HepG2 (cell line): ENCODE results near the gene FGFBP2. TPM values are rescaled to one million over a fixed set of nuclear protein-coding genes. Genes with fewer than 3 reads are reported as not detected.

Experiments used
- ATAC-seq: fragments of 200-7000 bp; cut with Tn5 transposase; 3 replicates; pipeline ENCODE4 v1.9.1; 2020; ENCODE audit warnings: mild to moderate bottlenecking, moderate library complexity
- BruUV-seq: library from RNA; stranded (reverse); fragments of 400-500 nt; replicated peaks from 2 replicates; lab custom pipeline; 2021; lab: Mats Ljungman, UMichigan
- CTCF ChIA-PET: fragments of 300-600 bp; formaldehyde crosslinking; extraction: SDS; loops from one replicate; lab custom pipeline; 2021; ENCODE audit warnings: low total read pairs, inconsistent platforms, low intra/inter-chr PET ratio; lab: Yijun Ruan, JAX
- POLR2A ChIA-PET: fragments of 350-600 bp; sonication (Branson Sonifier 250); formaldehyde crosslinking; loops from one replicate; lab custom pipeline; 2020; ENCODE audit warnings: antibody characterized with exemption, inconsistent platforms; lab: Yijun Ruan, JAX
- DNase-seq: peaks from one replicate; pipeline ENCODE4 v3.0.0-alpha.2; 2015; ENCODE audit warnings: low spot score
- FAIRE-seq: peaks from 3 replicates; lab custom pipeline; 2011; peaks lifted over from hg19 to GRCh38; lab: Jason Lieb, UNC
- H2AFZ ChIP-seq: one replicate; pipeline ENCODE4 v1.6.1; 2011; ENCODE audit warnings: low read length, inconsistent platforms
- H3K27ac ChIP-seq: fragments of 300-600 bp; 3 replicates; pipeline ENCODE4 v1.8.0; 2011; ENCODE audit warnings: mixed run types, mild to moderate bottlenecking, mixed read lengths, low read length, inconsistent platforms; ENCODE audit not compliant: insufficient read depth; ENCODE audit errors: extremely low read length
- H3K27me3 ChIP-seq, 2 experiments: fragments of 200-600 bp in 1 of 2; 2 replicates in 1 of 2; 3 replicates in 1 of 2; pipeline versions ENCODE4 v1.6.0 to v1.8.0; 2011; ENCODE audit warnings: low read length in 2 of 2, mild to moderate bottlenecking in 2 of 2, moderate library complexity in 2 of 2, inconsistent platforms in 1 of 2; ENCODE audit not compliant: insufficient read depth in 2 of 2, control insufficient read depth in 1 of 2
- H3K36me3 ChIP-seq, 2 experiments: fragments of 200-600 bp in 1 of 2; replicated peaks in 1 of 2; 2 replicates in 1 of 2; 3 replicates in 1 of 2; pipeline versions ENCODE4 v1.5.1 to v1.8.0; 2011; ENCODE audit warnings: low read length in 2 of 2, inconsistent platforms in 1 of 2; ENCODE audit not compliant: insufficient read depth in 2 of 2, control insufficient read depth in 1 of 2
- H3K4me1 ChIP-seq: 2 replicates; pipeline ENCODE4 v1.5.1; 2012; ENCODE audit warnings: low read length, inconsistent platforms; ENCODE audit not compliant: insufficient read depth
- H3K4me2 ChIP-seq: 2 replicates; pipeline ENCODE4 v1.6.0; 2011; ENCODE audit warnings: low read depth, low read length, inconsistent platforms
- H3K4me3 ChIP-seq, 3 experiments: fragments of 200-600 bp in 1 of 3; sonication (generic), shearing (Covaris generic) in 1 of 3; replicated peaks in 1 of 3; 2 replicates each; pipeline ENCODE4 v1.5.1; 2011 to 2016; ENCODE audit warnings: low read length in 3 of 3, inconsistent platforms in 2 of 3, low read depth in 2 of 3, mild to moderate bottlenecking in 2 of 3, control low read depth in 1 of 3, mixed read lengths in 1 of 3; ENCODE audit not compliant: insufficient read depth in 1 of 3
- H3K79me2 ChIP-seq: one replicate; pipeline ENCODE4 v1.6.1; 2011; ENCODE audit warnings: low read length, inconsistent platforms; ENCODE audit not compliant: insufficient read depth
- H3K9ac ChIP-seq: 2 replicates; pipeline ENCODE4 v1.6.0; 2011; ENCODE audit warnings: mild to moderate bottlenecking, low read depth, low read length, inconsistent platforms; ENCODE audit not compliant: insufficient read depth
- H3K9me3 ChIP-seq: 2 replicates; pipeline ENCODE4 v1.5.1; 2012; ENCODE audit warnings: mild to moderate bottlenecking, low read length
- H4K20me1 ChIP-seq: 2 replicates; pipeline ENCODE4 v1.6.0; 2011; ENCODE audit warnings: inconsistent platforms, mild to moderate bottlenecking, low read length, moderate library complexity; ENCODE audit not compliant: insufficient read depth
- ARNTL ChIP-seq: sonication (generic); formaldehyde crosslinking; IDR thresholded peaks from 2 replicates; pipeline ENCODE4 v1.4.0; 2020; ENCODE audit warnings: mild to moderate bottlenecking, missing genetic modification reagents
- ATM ChIP-seq: fragments of 450-650 bp; IDR thresholded peaks from 2 replicates; pipeline ENCODE4 v1.7.1; 2017; ENCODE audit warnings: mild to moderate bottlenecking, borderline replicate concordance
- GTF2F1 ChIP-seq: fragments of 150-350 bp; IDR thresholded peaks from 2 replicates; pipeline ENCODE4 v1.6.1; 2014; ENCODE audit warnings: low read length
- MAFF ChIP-seq: IDR thresholded peaks from 2 replicates; pipeline ENCODE4 v1.6.1; 2011; ENCODE audit warnings: low read depth, low read length, improper control_type of control experiment
- MAFK ChIP-seq, 2 experiments: IDR thresholded peaks in 1 of 2; conservative IDR thresholded peaks in 1 of 2; 2 replicates each; pipeline ENCODE4 v1.6.1; 2011; ENCODE audit warnings: improper control_type of control experiment in 2 of 2, low read length in 2 of 2
- NONO ChIP-seq, 2 experiments: fragments of 450-650 bp in 1 of 2; sonication (generic) in 1 of 2; formaldehyde crosslinking in 1 of 2; IDR thresholded peaks in 1 of 2; conservative IDR thresholded peaks in 1 of 2; 2 replicates each; pipeline versions ENCODE4 v1.6.1 to v1.8.0; 2017 to 2022; ENCODE audit warnings: mild to moderate bottlenecking in 1 of 2, missing genetic modification reagents in 1 of 2, moderate library complexity in 1 of 2
- ZNF616 ChIP-seq: sonication (generic); formaldehyde crosslinking; IDR thresholded peaks from 2 replicates; pipeline ENCODE4 v1.5.0; 2020; ENCODE audit warnings: low read depth, mild to moderate bottlenecking, missing genetic modification reagents
- ZNF7 ChIP-seq: IDR thresholded peaks from 2 replicates; pipeline ENCODE4 v1.6.1; 2016; ENCODE audit warnings: missing biosample characterization, missing genetic modification reagents
- WGBS: methylation state at CpG from one replicate; pipeline ENCODE4 v1.1.6; 2017; ENCODE audit warnings: low lambda C conversion rate; 5-methylcytosine and 5-hydroxymethylcytosine counted together
- in situ Hi-C: cut with HindIII; loops from 2 replicates; pipeline ENCODE4 v1.10.0; 2017; ENCODE audit warnings: low pct_unique_long_range_greater_than_20kb; ENCODE audit not compliant: extremely low pct_ligation_motif_present
- intact Hi-C: fragments of 100-400 bp; cut with micrococcal nuclease; formaldehyde crosslinking; loops from one replicate; pipeline ENCODE4 v1.10.0; 2022; ENCODE audit not compliant: unreplicated experiment
- polyA plus RNA-seq, 8 experiments: library from polyadenylated mRNA; depleted of rRNA in 3 of 8; stranded (reverse) in 7 of 8; unstranded in 1 of 8; fragments of >200 nt; fragmentation: Illumina TruSeq in 4 of 8; extraction: Trizol in 4 of 8; gene quantifications; 2 replicates each; pipeline versions ENCODE4 v1.2.1 to v1.2.3, GENCODE V29; 2011 to 2016; ENCODE audit warnings: low read depth in 4 of 8, missing spikeins in 1 of 8, mixed read lengths in 1 of 8; ENCODE audit not compliant: insufficient read depth in 1 of 8
- total RNA-seq, 5 experiments: library from RNA; depleted of rRNA; stranded (reverse); fragments of >200 nt; fragmentation: Illumina TruSeq; extraction: Trizol; gene quantifications; 2 replicates each; pipeline ENCODE4 v1.2.3, GENCODE V29; 2016; ENCODE audit warnings: low read depth in 1 of 5
- TF ChIP-seq, protein P1 (sequence below): sonication (generic); formaldehyde crosslinking; IDR thresholded peaks from 2 replicates; pipeline ENCODE4 v1.8.1; 2022; ENCODE audit warnings: mild to moderate bottlenecking, missing genetic modification reagents

FGFBP2 gene
- total and polyA plus RNA-seq, 2 of the 13 experiments (the other 11 are each of a cell fraction or from before 2014, with no cell fraction given): not detected

DNA sequence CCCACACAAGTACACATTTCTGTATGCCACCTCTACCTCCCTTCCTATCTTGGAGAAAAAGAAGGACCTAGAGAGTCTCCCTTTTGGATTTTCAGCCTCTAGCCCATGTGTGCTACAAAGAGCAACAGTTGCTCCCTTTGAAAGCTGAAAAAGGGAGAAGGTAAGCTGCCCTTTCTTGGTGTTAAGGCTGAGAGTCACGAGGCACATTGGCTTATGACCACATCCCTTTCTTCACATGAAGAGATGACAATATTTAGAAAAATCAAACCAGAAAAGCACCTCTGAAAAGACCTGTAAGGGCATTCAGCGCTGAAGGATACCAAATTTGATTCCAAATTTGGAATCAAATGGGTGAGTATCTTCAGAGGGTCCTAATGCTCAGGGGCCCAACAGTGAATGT, 18.1 kb downstream of the FGFBP2 start:
- H3K9me3 ChIP-seq: no peaks in the 10 kb centered on the region
- H2AFZ ChIP-seq: no peak overlapping the region
- in situ Hi-C loops (no loop called here), intact Hi-C loops (no loop called here)
- no TSS peak for BruUV-seq
- POLR2A ChIA-PET: no interaction called here
- no peak for FAIRE-seq
- no peak overlapping the region for H3K4me2 ChIP-seq
- no peaks in the 10 kb centered on the region for H4K20me1 ChIP-seq
- H3K4me1 ChIP-seq: no peaks in the 10 kb centered on the region
- H3K79me2 ChIP-seq: no peaks in the 10 kb centered on the region
- ATAC-seq: no peak
- TF ChIP-seq ATM (no peak), GTF2F1 (no peak), NONO (IDR thresholded peaks at IDR 0.05) (no peak), NONO (CRISPR knock-in tag; conservative IDR thresholded peaks at IDR 0.05) (no peak), ARNTL (CRISPR knock-in tag) (no peak), ZNF7 (CRISPR knock-in tag) (no peak)
- TF ChIP-seq, protein P1, sequence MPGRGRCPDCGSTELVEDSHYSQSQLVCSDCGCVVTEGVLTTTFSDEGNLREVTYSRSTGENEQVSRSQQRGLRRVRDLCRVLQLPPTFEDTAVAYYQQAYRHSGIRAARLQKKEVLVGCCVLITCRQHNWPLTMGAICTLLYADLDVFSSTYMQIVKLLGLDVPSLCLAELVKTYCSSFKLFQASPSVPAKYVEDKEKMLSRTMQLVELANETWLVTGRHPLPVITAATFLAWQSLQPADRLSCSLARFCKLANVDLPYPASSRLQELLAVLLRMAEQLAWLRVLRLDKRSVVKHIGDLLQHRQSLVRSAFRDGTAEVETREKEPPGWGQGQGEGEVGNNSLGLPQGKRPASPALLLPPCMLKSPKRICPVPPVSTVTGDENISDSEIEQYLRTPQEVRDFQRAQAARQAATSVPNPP (CRISPR knock-in tag): no peak
- 2% methylated on average over 2 of the region's 2 CpGs for WGBS
- no peaks in the 10 kb centered on the region for H3K36me3 ChIP-seq
- H3K9ac ChIP-seq: no peak overlapping the region
- CTCF ChIA-PET: no interaction called here
- H3K27me3 ChIP-seq: peaks cover 0 to 6% of the 10 kb centered on the region in 2 experiments; a peak in 1 of 5 replicates
- DNase-seq: no peak
- H3K27ac ChIP-seq: no peak overlapping the region
- H3K4me3 ChIP-seq: no peak overlapping the region

DNA sequence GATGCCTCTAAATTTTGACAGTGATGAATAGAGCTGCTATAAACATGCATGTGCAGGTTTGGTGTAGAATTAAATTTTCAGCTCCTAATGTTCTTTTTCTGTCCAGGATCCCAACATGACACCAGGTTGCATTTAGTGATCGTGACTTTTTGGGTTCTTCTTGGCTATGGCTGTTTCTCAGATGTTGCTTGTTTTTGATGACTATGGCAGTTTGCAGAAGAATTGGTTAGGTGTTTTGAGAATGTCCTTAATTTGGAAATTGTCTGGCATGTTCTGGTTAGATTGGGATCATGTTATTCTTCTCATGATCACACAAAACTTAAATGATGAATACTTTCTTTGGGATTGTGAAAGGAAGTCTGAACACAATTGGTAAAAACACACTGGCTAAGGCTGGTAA, 20.7 kb downstream of the FGFBP2 start:
- POLR2A ChIA-PET: no interaction called here
- Histone ChIP-seq H3K4me3 (no peak overlapping the region), H4K20me1 (no peaks in the 10 kb centered on the region), H2AFZ (no peak overlapping the region), H3K36me3 (no peaks in the 10 kb centered on the region), H3K27ac (no peak overlapping the region), H3K9ac (no peak overlapping the region), H3K79me2 (no peaks in the 10 kb centered on the region), H3K4me1 (no peaks in the 10 kb centered on the region), H3K9me3 (no peaks in the 10 kb centered on the region), H3K4me2 (no peak overlapping the region), H3K27me3 (peaks cover 0 to 7% of the 10 kb centered on the region in 2 experiments; a peak in 1 of 5 replicates)
- no TSS peak for BruUV-seq
- TF ChIP-seq ZNF616 (CRISPR knock-in tag) (no peak), MAFF (peak; percentile 74), MAFK (conservative IDR thresholded peaks at IDR 0.05 in 1 of 2, IDR thresholded peaks at IDR 0.05 in 1 of 2; ENCODE audit: low read length in 2 of 2) (peak; percentile 71 to 81; a peak in 3 of 4 replicates)
- CTCF ChIA-PET: no interaction called here
- in situ Hi-C loops (no loop called here), intact Hi-C loops (no loop called here)
- DNase-seq (no peak), ATAC-seq (no peak), FAIRE-seq (no peak)
- 0% methylated on average over 1 of the region's 1 CpG for WGBS
